ENCODE results near the gene PMEL.
A peak's percentile ranks its signal among the peaks of the same experiment; 100 is the strongest.
"Not testable (repeated sequence)": the region's sequence is repeated elsewhere in the genome, so short reads cannot be mapped to it uniquely, and the experiment has no call there.

The PMEL gene

DNA sequence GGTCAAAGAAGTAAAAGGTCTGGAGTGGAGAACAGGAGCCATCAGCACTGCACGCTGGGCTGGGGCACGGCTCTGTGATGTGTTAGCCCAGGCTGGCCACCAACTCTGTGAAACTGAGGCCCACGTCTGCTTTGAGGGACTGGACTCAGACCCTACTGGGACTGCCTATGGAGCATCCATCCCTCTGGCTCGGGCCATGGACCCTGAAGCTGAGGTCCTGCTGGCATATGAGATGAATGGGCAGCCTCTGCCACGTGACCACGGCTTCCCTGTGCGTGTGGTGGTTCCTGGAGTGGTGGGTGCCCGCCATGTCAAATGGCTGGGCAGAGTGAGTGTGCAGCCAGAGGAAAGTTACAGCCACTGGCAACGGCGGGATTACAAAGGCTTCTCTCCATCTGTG is 38.4 kb upstream of the PMEL start:
- TF ChIP-seq, protein P1, sequence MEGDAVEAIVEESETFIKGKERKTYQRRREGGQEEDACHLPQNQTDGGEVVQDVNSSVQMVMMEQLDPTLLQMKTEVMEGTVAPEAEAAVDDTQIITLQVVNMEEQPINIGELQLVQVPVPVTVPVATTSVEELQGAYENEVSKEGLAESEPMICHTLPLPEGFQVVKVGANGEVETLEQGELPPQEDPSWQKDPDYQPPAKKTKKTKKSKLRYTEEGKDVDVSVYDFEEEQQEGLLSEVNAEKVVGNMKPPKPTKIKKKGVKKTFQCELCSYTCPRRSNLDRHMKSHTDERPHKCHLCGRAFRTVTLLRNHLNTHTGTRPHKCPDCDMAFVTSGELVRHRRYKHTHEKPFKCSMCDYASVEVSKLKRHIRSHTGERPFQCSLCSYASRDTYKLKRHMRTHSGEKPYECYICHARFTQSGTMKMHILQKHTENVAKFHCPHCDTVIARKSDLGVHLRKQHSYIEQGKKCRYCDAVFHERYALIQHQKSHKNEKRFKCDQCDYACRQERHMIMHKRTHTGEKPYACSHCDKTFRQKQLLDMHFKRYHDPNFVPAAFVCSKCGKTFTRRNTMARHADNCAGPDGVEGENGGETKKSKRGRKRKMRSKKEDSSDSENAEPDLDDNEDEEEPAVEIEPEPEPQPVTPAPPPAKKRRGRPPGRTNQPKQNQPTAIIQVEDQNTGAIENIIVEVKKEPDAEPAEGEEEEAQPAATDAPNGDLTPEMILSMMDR (conservative IDR thresholded peaks at IDR 0.05; ENCODE audit: control insufficient read depth, insufficient read depth, low read depth, low read length), result no peak
- no peak for DNase-seq (ENCODE audit: low read depth)
- H3K4me3 ChIP-seq (ENCODE audit: control insufficient read depth, low read depth, low read length), result no peak overlapping the region

DNA sequence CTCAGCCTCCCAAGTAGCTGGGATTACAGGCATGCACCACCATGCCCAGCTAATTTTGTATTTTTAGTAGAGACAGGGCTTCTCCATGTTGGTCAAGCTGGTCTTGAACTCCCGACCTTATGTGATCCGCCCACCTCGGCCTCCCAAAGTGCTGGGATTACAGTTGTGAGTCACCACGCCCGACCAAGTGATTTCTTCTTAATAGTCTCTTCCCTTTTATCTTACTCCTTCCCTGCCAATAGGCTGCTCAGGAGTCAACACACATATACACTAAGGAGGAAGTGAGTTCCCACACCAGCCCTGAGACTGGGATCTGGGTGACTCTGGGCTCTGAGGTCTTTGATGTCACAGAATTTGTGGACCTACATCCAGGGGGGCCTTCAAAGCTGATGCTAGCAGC is 37.5 kb upstream of the PMEL start:
- not testable (repeated sequence) for DNase-seq (ENCODE audit: low read depth); H3K4me3 ChIP-seq (ENCODE audit: control insufficient read depth, low read depth, low read length)

DNA sequence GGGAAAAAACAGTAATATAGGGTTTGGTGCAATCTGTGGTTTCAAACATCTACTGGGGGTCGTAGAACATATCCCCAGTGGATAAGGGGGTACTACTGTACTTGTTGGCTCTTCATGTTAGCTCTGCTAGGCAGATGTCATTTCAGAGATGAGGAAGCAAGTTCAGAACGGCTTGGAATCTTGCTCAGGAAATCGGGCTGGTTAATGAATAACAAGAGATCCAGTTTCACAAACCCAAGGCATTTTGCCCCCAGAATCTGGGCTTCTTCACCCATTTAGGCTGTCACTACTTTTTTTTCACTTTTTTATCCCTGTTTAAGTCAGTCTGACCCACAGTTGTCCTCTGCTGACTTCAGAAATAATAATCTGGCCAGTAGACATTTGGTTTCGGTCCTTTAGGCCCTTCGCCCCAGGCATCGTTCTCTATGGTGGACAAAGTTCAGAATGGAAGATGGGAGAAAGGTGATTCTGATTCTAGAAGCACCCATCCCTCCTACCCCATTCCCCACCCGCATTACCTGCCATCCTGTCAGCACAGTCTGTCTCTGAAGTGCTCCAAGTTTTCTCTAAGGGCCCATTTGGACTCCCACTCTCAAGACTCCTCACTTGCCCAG is 35.8 kb upstream of the PMEL start:
- TF ChIP-seq, protein P1 (conservative IDR thresholded peaks at IDR 0.05; ENCODE audit: control insufficient read depth, insufficient read depth, low read depth, low read length), result no peak
- H3K4me3 ChIP-seq (ENCODE audit: control insufficient read depth, low read depth, low read length), result no peak overlapping the region
- no peak for DNase-seq (ENCODE audit: low read depth)

DNA sequence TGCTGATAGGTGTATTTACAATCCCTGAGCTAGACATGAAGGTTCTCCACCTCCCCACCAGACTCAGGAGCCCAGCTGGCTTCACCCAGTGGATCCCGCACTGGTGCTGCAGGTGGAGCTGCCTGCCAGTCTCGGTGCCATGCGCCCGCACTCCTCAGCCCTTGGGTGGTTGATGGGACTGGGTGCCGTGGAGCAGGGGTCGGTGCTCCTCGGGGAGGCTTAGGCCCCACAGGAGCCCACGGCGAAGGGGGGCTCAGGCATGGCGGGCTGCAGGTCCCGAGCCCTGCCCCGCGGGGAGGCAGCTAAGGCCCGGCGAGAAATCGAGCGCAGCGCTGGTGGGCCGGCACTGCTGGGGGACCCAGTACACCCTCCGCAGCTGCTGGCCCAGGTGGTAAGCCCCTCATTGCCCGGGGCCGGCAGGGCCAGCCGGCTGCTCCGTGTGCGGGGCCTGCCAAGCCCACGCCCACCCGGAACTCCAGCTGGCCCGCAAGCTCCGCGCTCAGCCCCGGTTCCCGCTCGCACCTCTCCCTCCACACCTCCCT is 34.2 kb upstream of the PMEL start:
- not testable (repeated sequence) for H3K4me3 ChIP-seq (ENCODE audit: control insufficient read depth, low read depth, low read length); DNase-seq (ENCODE audit: low read depth)

DNA sequence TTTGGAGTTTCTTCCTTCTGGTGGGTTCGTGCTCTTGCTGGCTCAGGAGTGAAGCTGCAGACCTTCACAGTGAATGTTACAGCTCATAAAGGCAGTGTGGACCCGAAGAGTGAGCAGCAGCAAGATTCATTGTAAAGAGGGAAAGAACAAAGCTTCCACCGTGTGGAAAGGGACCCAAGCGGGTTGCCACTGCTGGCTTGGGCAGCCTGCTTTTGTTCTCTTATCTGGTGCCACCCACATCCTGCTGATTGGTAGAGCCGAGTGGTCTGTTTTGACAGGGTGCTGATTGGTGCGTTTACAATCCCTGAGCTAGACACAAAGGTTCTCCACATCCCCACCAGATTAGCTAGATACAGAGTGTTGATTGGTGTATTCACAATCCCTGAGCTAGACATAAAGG is 33.7 kb upstream of the PMEL start:
- not testable (repeated sequence) for H3K4me3 ChIP-seq (ENCODE audit: control insufficient read depth, low read depth, low read length); DNase-seq (ENCODE audit: low read depth)

DNA sequence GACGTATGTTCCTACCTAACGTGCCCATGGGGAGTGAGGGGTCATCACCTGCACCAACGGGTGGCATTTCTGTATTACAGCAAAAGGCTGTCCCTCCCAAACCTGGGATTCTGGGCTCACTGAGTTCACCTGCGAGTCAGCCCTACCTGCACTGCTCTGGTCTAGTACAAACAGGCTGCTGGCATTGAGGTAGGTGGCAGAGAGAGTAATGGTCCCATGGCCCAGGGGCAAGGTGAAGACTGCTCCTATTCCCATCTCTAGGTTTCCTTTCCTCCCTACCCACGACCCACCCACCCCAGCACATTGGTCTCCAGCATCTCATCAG is 31.7 kb upstream of the PMEL start:
- TF ChIP-seq, protein P1 (conservative IDR thresholded peaks at IDR 0.05; ENCODE audit: control insufficient read depth, insufficient read depth, low read depth, low read length), result no peak
- no peak for DNase-seq (ENCODE audit: low read depth)
- peak overlapping the region; percentile 86 for H3K4me3 ChIP-seq (ENCODE audit: control insufficient read depth, low read depth, low read length)

DNA sequence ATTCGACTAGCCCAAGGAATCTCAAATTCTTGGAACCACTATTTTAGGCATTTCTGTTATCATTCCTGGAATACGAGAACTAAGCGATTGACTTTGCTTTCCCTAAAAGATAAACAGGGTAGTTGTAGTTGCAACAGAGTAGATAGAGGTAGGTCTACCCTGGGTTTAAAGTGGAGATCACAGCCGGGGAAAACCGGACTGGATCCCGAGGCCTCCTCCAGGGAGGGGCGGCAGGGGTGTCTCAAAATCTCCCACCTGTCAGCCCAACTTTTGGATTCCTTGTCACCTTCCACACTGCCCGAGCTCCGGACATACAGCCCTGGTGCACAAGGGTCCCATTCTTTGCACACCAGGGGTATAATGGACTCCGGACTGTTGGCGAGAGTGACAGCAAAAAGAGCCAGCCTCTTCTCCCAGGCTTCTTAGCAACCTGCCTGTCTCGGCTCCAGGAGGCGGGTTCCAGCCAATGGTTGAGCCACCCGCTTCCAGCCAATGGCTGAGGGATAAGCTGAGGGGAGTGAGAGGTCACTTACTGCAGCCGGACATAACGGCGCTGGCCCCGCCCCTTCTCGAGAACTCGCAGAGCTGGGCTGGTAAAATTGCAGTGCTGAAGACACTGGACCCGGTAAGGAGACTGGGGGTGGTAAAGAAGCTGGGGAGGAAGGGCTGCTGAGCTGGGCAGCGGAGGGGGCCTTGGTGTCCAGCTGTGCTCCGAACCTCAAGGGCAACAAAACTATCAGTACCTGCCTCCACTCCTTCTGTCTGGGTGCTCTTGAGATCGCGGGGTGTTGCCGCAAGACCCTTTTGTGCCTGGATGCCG is 31.1 kb upstream of the PMEL start, which contains the start of gene SUOX:
SUOX (plus strand) TSS at position 562 of the 820 bp plus-strand sequence. CDS start 4,946 bp downstream, outside the sequence.
- DNase-seq (ENCODE audit: low read depth), result peak; percentile 96
- H3K4me3 ChIP-seq (ENCODE audit: control insufficient read depth, low read depth, low read length), result peak within 1 kb of the TSS; percentile 86
- TF ChIP-seq, protein P1 (conservative IDR thresholded peaks at IDR 0.05; ENCODE audit: control insufficient read depth, insufficient read depth, low read depth, low read length), result no peak

DNA sequence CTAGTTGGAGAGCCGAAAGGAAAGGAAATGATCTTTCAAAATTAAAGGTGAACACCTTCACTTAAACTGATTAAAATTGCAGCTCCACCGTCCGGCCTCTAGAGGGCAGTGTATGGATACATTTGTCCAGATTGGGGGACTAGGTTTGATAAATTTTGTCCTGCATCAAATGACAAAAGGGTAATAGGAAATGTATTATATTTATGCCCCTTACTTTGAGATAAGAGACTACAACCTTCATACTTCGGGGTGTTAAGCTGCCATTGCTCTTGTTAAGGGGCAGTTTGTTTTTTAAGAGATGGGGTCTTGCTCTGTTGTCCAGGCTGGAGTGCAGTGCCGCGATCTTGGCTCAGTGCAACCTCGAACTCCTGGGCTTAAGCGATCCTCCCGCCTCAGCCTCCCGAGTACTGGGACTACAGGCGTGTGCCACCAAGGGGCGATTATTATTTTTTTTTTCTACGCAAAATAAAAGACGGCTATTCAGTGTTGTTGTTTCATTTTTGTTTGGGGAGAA is 30.4 kb upstream of the PMEL start:
- TF ChIP-seq, protein P1 (conservative IDR thresholded peaks at IDR 0.05; ENCODE audit: control insufficient read depth, insufficient read depth, low read depth, low read length), result peak; percentile 88
- H3K4me3 ChIP-seq (ENCODE audit: control insufficient read depth, low read depth, low read length), result peak overlapping the region; percentile 86
- DNase-seq (ENCODE audit: low read depth), result peak; percentile 73
